Neural progenitor cell (in vitro differentiated cells): ENCODE measurements around the gene NATD1. TPM values are rescaled to one million over a fixed set of nuclear protein-coding genes. Genes with fewer than 3 reads are reported as not detected.
A peak's percentile ranks its signal among the peaks of the same experiment; 100 is the strongest.

Source experiments
- DNase-seq: peaks from one replicate; pipeline ENCODE4 v3.0.0-alpha.2; 2016; ENCODE audit warnings: low spot score
- H2AFZ ChIP-seq: fragments of 200-600 bp; sonication (generic); replicated peaks from 2 replicates; pipeline ENCODE4 v1.6.1; 2016; ENCODE audit warnings: antibody characterized with exemption
- H3F3A ChIP-seq: fragments of 200-600 bp; sonication (generic); 2 replicates; pipeline ENCODE4 v1.6.1; 2016; ENCODE audit warnings: antibody characterized with exemption, low read depth
- H3K27ac ChIP-seq: fragments of 200-600 bp; sonication (generic); 2 replicates; pipeline ENCODE4 v1.5.1; 2016; ENCODE audit warnings: mild to moderate bottlenecking
- H3K27me3 ChIP-seq: fragments of 200-600 bp; sonication (generic); 2 replicates; pipeline ENCODE4 v1.6.1; 2016; ENCODE audit warnings: mild to moderate bottlenecking, moderate library complexity
- H3K36me3 ChIP-seq: fragments of 200-600 bp; sonication (generic); 2 replicates; pipeline ENCODE4 v1.5.1; 2016
- H3K4me1 ChIP-seq: fragments of 200-600 bp; sonication (generic); 2 replicates; pipeline ENCODE4 v1.6.1; 2016; ENCODE audit warnings: mixed run types
- H3K4me2 ChIP-seq: fragments of 200-600 bp; sonication (generic); 2 replicates; pipeline ENCODE4 v1.6.1; 2016
- H3K4me3 ChIP-seq: fragments of 200-600 bp; sonication (generic); 2 replicates; pipeline ENCODE4 v1.5.1; 2016
- H3K79me2 ChIP-seq: fragments of 200-600 bp; sonication (generic); 2 replicates; pipeline ENCODE4 v1.6.1; 2016; ENCODE audit warnings: low read depth
- H3K9ac ChIP-seq: fragments of 200-600 bp; sonication (generic); 2 replicates; pipeline ENCODE4 v1.6.1; 2016
- H3K9me3 ChIP-seq: fragments of 200-600 bp; sonication (generic); 2 replicates; pipeline ENCODE4 v1.5.1; 2016; ENCODE audit warnings: low read depth
- H4K20me1 ChIP-seq: fragments of 200-600 bp; sonication (generic); 2 replicates; pipeline ENCODE4 v1.6.1; 2016; ENCODE audit warnings: low read depth
- H3K27ac Mint-ChIP-seq: 3 replicates; pipeline ENCODE4 v1.8.0; 2021; ENCODE audit warnings: mixed read lengths
- H3K27me3 Mint-ChIP-seq: 2 replicates; pipeline ENCODE4 v1.8.0; 2022; ENCODE audit warnings: low read depth, mild to moderate bottlenecking, inconsistent platforms, moderate library complexity, mixed read lengths; ENCODE audit not compliant: insufficient read depth
- H3K36me3 Mint-ChIP-seq: 3 replicates; pipeline ENCODE4 v1.8.0; 2021; ENCODE audit warnings: mixed read lengths
- H3K4me1 Mint-ChIP-seq: 3 replicates; pipeline ENCODE4 v1.8.0; 2021; ENCODE audit warnings: mixed read lengths
- H3K4me3 Mint-ChIP-seq: 3 replicates; pipeline ENCODE4 v1.8.0; 2021; ENCODE audit warnings: mild to moderate bottlenecking, moderate library complexity, mixed read lengths
- H3K9me3 Mint-ChIP-seq: 3 replicates; pipeline ENCODE4 v1.8.0; 2020; ENCODE audit warnings: mixed read lengths
- EZH2 ChIP-seq: fragments of 200-600 bp; sonication (generic); IDR thresholded peaks from 2 replicates; pipeline ENCODE4 v1.6.1; 2017; ENCODE audit warnings: antibody characterized with exemption, mild to moderate bottlenecking, moderate library complexity
- EZH2phosphoT487 ChIP-seq: fragments of 200-600 bp; sonication (generic); IDR thresholded peaks from 2 replicates; pipeline ENCODE4 v1.6.1; 2017; ENCODE audit warnings: antibody characterized with exemption
- total RNA-seq: library from RNA; depleted of rRNA; stranded (reverse); fragments of >200 nt; gene quantifications from 2 replicates; pipeline ENCODE4 v1.2.3, GENCODE V29; 2015; ENCODE audit warnings: low replicate concordance
- TF ChIP-seq, protein P1 (sequence below): fragments of 200-600 bp; sonication (generic); IDR thresholded peaks from 2 replicates; pipeline ENCODE4 v1.5.1; 2017; ENCODE audit warnings: antibody characterized with exemption, mild to moderate bottlenecking

NATD1 gene
- total RNA-seq, 1 donor from 2014 or later = 4.3 TPM

DNA sequence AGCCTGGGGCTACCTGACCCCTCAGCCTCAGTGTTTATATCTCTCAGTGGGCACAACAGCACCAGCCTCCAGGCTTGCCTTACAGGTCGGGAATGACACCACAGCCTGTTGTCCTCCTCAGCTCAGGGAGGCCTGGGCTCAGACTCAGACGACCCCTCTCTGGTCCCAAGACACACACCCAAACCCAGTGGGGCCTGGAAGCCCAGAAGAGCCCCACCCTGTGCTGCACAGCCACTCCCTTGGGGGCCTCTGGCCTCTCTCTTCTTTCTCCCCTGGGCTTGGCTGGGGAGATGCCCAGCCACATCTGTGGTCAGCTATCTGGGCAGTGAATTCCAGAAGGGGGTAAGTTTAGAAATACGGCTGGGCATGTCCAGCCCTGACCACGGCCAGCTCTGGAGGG is 2.4 kb downstream of the NATD1 start:
- H2AFZ ChIP-seq = no peak overlapping the region
- no peak overlapping the region for H3K4me2 ChIP-seq
- no peaks in the 10 kb centered on the region for H3K9me3 Mint-ChIP-seq
- H3F3A ChIP-seq = peaks cover 8% of the 10 kb centered on the region
- no peak overlapping the region for H3K27ac Mint-ChIP-seq
- no peaks in the 10 kb centered on the region for H3K36me3 Mint-ChIP-seq
- no peak for DNase-seq
- H3K4me3 ChIP-seq = no peak overlapping the region
- peaks cover 2% of the 10 kb centered on the region for H3K27me3 Mint-ChIP-seq
- H3K9me3 ChIP-seq = no peaks in the 10 kb centered on the region
- TF ChIP-seq, protein P1, sequence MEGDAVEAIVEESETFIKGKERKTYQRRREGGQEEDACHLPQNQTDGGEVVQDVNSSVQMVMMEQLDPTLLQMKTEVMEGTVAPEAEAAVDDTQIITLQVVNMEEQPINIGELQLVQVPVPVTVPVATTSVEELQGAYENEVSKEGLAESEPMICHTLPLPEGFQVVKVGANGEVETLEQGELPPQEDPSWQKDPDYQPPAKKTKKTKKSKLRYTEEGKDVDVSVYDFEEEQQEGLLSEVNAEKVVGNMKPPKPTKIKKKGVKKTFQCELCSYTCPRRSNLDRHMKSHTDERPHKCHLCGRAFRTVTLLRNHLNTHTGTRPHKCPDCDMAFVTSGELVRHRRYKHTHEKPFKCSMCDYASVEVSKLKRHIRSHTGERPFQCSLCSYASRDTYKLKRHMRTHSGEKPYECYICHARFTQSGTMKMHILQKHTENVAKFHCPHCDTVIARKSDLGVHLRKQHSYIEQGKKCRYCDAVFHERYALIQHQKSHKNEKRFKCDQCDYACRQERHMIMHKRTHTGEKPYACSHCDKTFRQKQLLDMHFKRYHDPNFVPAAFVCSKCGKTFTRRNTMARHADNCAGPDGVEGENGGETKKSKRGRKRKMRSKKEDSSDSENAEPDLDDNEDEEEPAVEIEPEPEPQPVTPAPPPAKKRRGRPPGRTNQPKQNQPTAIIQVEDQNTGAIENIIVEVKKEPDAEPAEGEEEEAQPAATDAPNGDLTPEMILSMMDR = no peak
- TF ChIP-seq EZH2 = no peak
- no peak for TF ChIP-seq EZH2phosphoT487
- H3K79me2 ChIP-seq = no peaks in the 10 kb centered on the region
- H3K27ac ChIP-seq = no peak overlapping the region
- peaks cover 10% of the 10 kb centered on the region for H3K4me1 Mint-ChIP-seq
- peaks cover 29% of the 10 kb centered on the region for H4K20me1 ChIP-seq
- peaks cover 21% of the 10 kb centered on the region for H3K27me3 ChIP-seq
- peaks cover under 1% of the 10 kb centered on the region for H3K4me1 ChIP-seq
- no peaks in the 10 kb centered on the region for H3K36me3 ChIP-seq
- H3K4me3 Mint-ChIP-seq = no peak overlapping the region
- no peak overlapping the region for H3K9ac ChIP-seq

DNA sequence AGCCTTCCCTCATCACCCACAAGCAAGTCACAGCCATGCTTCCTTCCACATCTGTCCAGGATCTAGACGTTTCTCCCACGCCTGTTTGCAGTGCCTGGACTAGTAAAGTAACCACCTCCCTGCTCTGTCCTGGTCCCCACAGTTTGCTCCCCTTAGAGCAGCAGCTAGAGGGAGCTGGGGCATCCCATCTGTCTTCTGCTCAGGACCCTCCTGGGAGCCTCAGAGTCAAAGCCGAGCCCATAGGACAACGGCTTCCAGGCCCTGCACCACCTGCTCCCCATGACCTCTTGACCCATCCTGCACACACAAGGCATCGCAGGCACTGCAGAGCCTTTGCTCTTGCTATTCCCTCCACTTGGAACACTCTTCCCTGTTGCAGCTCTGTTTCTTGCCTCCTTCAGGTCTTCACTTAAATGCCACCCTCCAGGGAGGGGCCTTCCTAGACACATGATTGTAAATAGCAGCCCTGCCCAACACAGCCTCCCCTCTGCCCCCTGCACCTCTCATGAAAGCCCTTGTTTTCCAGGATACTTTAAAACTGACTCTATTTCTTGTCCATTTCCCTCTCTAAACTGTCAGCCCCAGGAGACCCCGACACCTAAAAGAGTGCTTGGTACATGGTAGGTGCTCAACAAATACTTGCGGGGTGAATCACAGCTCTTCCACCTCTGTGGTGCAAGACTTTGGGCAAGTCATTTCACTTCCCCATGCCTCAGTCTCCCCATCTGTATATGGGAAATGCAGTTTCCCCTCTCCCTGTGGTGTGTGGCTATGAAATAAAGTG is 3.1 kb downstream of the NATD1 start:
- H3K4me3 ChIP-seq = no peak overlapping the region
- peaks cover 2% of the 10 kb centered on the region for H3K27me3 Mint-ChIP-seq
- no peaks in the 10 kb centered on the region for H3K9me3 Mint-ChIP-seq
- peaks cover 4% of the 10 kb centered on the region for H3K4me1 ChIP-seq
- peaks cover 36% of the 10 kb centered on the region for H4K20me1 ChIP-seq
- H3K4me1 Mint-ChIP-seq = peaks cover 10% of the 10 kb centered on the region
- DNase-seq = no peak
- H3K79me2 ChIP-seq = no peaks in the 10 kb centered on the region
- H3K4me2 ChIP-seq = no peak overlapping the region
- H3K36me3 Mint-ChIP-seq = no peaks in the 10 kb centered on the region
- TF ChIP-seq EZH2phosphoT487 (no peak), EZH2 (no peak)
- TF ChIP-seq, protein P1 = no peak
- no peak overlapping the region for H2AFZ ChIP-seq
- peak overlapping the region; percentile 25 for H3K4me3 Mint-ChIP-seq
- H3K27me3 ChIP-seq = peaks cover 21% of the 10 kb centered on the region
- H3K27ac Mint-ChIP-seq = peak overlapping the region; percentile 20
- H3K27ac ChIP-seq = no peak overlapping the region
- H3K9me3 ChIP-seq = no peaks in the 10 kb centered on the region
- H3F3A ChIP-seq = peaks cover 8% of the 10 kb centered on the region
- H3K36me3 ChIP-seq = no peaks in the 10 kb centered on the region
- no peak overlapping the region for H3K9ac ChIP-seq

DNA sequence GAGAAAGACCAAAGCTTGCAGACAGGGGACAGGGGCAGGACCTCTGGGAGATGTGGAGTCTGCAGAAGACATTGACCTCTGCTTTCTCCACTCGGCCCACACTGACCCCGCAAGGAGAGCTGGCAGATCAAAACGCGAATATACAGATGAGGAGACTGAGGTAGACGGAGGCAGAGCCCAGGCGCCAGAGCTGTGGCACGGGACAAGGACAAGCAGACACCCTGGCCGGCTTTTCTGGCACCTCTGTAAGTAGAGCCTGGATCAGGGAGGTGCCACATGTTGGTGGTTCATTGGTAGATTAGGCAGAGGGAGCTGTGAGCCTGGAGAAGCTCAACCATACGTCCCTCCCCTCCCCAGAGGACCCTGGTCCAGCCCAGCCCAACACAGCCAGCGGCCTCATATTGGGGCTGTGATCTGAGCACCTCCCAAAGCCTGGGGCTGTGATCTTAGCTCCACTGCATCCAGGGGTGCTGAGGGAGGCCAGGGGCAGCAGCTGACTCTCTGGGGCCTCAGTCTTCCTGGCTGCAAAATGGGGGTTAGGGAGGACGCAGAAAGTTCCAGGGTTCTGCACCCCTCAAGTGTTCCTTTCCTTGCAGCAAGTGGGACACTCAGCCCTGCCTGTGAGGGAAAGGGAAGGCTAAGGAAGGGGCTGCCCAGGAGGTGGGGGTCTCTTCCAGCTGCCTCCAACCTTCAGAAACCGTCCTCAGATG is 4.0 kb downstream of the NATD1 start:
- Mint-ChIP-seq H3K27me3 (peaks cover 2% of the 10 kb centered on the region), H3K9me3 (no peaks in the 10 kb centered on the region), H3K36me3 (no peaks in the 10 kb centered on the region), H3K27ac (peak overlapping the region; percentile 48), H3K4me3 (no peak overlapping the region), H3K4me1 (peaks cover 10% of the 10 kb centered on the region)
- no peak for TF ChIP-seq EZH2phosphoT487
- TF ChIP-seq EZH2 = no peak
- TF ChIP-seq, protein P1 = no peak
- Histone ChIP-seq H3K9me3 (no peaks in the 10 kb centered on the region), H4K20me1 (peaks cover 36% of the 10 kb centered on the region), H2AFZ (no peak overlapping the region), H3K9ac (no peak overlapping the region), H3K4me1 (peaks cover 4% of the 10 kb centered on the region), H3K4me2 (no peak overlapping the region), H3K27ac (no peak overlapping the region), H3K27me3 (peaks cover 14% of the 10 kb centered on the region), H3K4me3 (no peak overlapping the region), H3K36me3 (no peaks in the 10 kb centered on the region), H3F3A (peaks cover 8% of the 10 kb centered on the region), H3K79me2 (no peaks in the 10 kb centered on the region)
- no peak for DNase-seq
